ENCODE results near the gene MICU1.
"Not testable (repeated sequence)": the region's sequence is repeated elsewhere in the genome, so short reads cannot be mapped to it uniquely, and the experiment has no call there.

MICU1 gene

DNA sequence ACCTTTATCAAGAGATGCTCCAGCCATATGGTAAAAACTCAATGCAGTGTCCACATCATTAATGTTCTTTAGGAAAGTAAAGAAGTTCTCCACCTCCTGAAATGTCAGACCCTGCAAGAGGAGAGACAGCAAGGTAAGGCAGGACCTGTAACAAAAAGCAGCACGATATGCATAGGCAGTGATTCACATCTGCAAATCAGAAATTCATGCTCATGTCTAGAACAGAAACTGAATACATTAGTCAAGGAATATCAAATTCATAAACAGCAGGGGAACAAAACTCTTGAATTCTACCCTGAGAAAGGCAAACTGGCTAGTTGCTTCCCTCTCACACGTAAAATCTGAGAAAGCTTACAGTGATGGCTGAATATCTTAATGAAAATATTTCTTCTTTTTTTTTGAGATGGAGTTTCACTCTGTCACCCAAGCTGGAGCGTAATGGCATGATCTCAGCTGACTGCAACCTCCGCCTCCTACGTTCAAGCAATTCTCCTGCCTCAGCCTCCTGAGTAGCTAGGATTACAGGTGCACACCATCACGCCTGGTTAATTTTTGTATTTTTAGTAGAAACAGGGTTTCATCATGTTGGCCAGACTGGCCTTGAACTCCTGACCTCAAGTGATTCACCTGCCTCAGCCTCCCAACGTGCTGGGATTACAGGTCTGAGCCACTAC, 217.8 kb downstream of the MICU1 start:
- TF ChIP-seq CTCF (IDR thresholded peaks at IDR 0.05; ENCODE audit: insufficient read depth, low read length, missing control alignments): no peak
- H3K4me3 ChIP-seq (ENCODE audit: low read depth, low read length): no peak overlapping the region
- DNase-seq (ENCODE audit: low read depth, low spot score): no peak
- ChIA-PET CTCF (no interaction called here), POLR2A (no interaction called here)

DNA sequence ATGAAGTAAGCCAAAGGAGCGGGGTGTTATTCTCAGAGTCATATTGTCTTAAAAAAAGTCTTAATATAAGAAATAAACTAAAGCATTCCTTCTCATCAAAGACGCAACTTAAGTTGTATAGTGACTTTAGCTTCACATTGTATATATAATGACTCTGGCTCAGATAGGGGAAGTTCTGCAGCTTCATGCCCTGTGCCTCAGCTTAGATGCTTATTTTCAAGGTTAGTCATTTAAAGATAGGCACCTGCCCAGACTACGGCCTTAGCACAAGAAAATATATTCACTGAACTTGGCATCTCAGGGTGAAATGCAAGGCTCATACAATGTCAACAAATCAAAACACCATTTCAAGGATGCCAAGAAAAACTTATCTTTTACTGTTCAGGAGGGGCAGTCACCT, 218.4 kb downstream of the MICU1 start:
- ChIA-PET POLR2A (no interaction called here), CTCF (no interaction called here)
- no peak for TF ChIP-seq CTCF (IDR thresholded peaks at IDR 0.05; ENCODE audit: insufficient read depth, low read length, missing control alignments)
- no peak overlapping the region for H3K4me3 ChIP-seq (ENCODE audit: low read depth, low read length)
- DNase-seq (ENCODE audit: low read depth, low spot score): no peak

DNA sequence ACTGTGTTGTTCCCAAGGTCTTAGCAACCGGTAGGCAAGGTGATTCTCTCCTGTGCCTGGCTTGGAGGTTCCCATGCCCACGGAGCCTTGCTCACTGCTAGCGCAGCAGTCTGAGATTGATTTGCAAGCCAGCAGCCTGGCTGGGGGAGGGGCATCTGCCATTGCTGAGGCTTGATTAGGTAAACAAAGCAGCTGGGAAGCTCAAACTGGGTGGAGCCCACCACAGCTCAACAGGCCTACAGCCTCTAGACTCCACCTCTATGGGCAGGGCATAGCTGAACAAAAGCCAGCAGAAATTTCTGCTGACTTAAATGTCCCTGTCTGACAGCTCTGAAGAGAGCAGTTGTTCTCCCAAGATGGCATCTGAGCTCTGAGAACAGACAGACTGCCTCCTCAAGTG, 230.3 kb downstream of the MICU1 start:
- POLR2A ChIA-PET; CTCF ChIA-PET; DNase-seq (ENCODE audit: low read depth, low spot score); H3K4me3 ChIP-seq (ENCODE audit: low read depth, low read length): not testable (repeated sequence)

GRCh38 chr10:72392571-72392970, 233.3 kb downstream of the MICU1 start:
- ChIA-PET POLR2A (no interaction called here), CTCF (no interaction called here)
- no peak overlapping the region for H3K4me3 ChIP-seq (ENCODE audit: low read depth, low read length)
- no peak for DNase-seq (ENCODE audit: low read depth, low spot score)
- no peak for TF ChIP-seq CTCF (IDR thresholded peaks at IDR 0.05; ENCODE audit: insufficient read depth, low read length, missing control alignments)

GRCh38 chr10:72390764-72391163, 235.1 kb downstream of the MICU1 start:
- H3K4me3 ChIP-seq (ENCODE audit: low read depth, low read length): no peak overlapping the region
- TF ChIP-seq CTCF (IDR thresholded peaks at IDR 0.05; ENCODE audit: insufficient read depth, low read length, missing control alignments): no peak
- POLR2A ChIA-PET: no interaction called here
- no peak for DNase-seq (ENCODE audit: low read depth, low spot score)
- CTCF ChIA-PET: interaction anchor here (0.8 kb wide), 1 partner anchor 272 kb away, joined by 3 read pairs; no protein-coding TSS in a partner anchor

DNA sequence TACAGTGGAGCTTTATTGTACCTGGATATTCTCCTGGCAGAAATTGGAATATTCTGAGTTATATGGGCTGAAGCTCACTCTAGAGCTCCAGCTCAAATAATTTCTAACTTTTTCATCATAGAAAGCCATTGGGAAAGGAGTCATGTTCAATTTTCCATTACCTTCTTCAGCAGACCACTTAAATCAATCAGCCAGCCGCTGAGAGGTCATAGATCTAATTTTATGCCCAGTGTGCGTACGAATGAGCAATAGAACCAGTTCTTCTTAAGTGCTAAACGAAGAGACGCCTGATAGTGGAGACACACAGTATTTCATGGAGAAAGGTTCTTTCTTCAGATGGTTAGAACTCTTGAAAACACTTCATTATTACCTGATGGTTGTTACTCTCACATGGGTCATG, 236.2 kb downstream of the MICU1 start:
- ChIA-PET CTCF (interaction anchor here (1.7 kb wide), 1 partner anchor 15 kb away, joined by 4 read pairs; no protein-coding TSS in a partner anchor), POLR2A (no interaction called here)
- no peak for TF ChIP-seq CTCF (IDR thresholded peaks at IDR 0.05; ENCODE audit: insufficient read depth, low read length, missing control alignments)
- H3K4me3 ChIP-seq (ENCODE audit: low read depth, low read length): no peak overlapping the region
- no peak for DNase-seq (ENCODE audit: low read depth, low spot score)

DNA sequence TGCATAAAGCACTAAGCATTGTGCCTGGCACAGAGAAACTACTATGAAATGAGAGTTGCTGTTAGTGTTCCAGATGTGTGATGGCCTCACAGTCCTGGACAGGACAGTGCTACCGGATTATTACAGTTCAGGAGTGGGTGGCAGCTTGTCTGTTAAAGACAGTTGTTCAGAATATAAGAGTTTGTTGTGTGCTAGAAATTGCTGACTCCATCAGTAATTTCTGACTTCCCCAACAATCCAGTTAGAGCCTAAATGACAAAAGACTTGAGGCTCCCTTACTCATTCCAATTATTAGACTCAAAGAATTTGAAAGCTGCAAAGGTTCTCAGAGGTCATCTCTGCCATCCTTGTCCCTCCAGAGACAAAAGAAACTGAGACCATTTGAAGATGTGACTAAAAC, 236.9 kb downstream of the MICU1 start:
- no peak overlapping the region for H3K4me3 ChIP-seq (ENCODE audit: low read depth, low read length)
- POLR2A ChIA-PET: no interaction called here
- no peak for DNase-seq (ENCODE audit: low read depth, low spot score)
- CTCF ChIA-PET: interaction anchor here (0.8 to 1.7 kb wide), 2 partner anchors 14 to 24 kb away, joined by 3 to 4 read pairs; no protein-coding TSS in a partner anchor
- no peak for TF ChIP-seq CTCF (IDR thresholded peaks at IDR 0.05; ENCODE audit: insufficient read depth, low read length, missing control alignments)

All from AG04449 (cell line).